ENCODE measurements around the gene RNF5. TPM values are rescaled to one million over a fixed set of nuclear protein-coding genes. Genes with fewer than 3 reads are reported as not detected.

RNF5 gene
- total and polyA plus RNA-seq, 10 of the 15 experiments (the other 5 are each of a cell fraction or from before 2014, with no cell fraction given) = 31.4 to 114 (median 62.8) TPM

DNA sequence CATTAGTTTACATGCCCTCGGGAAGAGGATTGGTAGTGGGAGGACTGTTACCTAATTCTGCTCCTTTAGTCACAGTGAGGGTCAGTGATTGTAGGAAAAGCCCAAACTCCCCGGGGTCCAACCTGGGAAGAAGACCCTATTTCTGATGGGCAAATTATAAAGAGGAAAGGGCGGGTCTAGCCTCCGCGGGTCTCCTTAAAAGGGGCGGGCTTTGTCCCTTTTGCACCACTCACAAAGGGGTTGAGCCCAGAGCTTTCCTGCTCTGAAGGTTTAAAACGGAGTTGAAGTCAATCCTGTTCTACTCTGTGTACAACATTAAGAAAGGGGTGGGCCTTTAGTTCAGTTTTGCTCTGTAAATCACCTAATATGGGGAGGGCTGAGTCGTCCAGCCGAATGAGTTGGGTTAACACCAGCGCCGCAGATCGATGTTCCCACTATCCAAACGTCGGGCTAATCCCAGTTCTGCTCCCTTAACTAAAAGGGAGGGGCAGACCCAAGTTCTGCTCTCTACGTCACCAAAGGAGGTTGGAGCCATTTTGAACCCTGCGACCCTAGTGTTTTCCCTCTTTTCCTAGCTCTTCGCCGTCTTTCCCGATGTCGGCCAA is 920 bp upstream of the RNF5 start (continued):
- TF ChIP-seq SMAD1 (IDR thresholded peaks at IDR 0.05; ENCODE audit: low read depth, partially characterized antibody) (no peak), ZNF622 (IDR thresholded peaks at IDR 0.05) (no peak), POU2F2 (IDR thresholded peaks at IDR 0.05; ENCODE audit: borderline replicate concordance, low read depth, low read length) (no peak; the same call in 2 of the 3 replicates), CBX5 (IDR thresholded peaks at IDR 0.05; ENCODE audit: low read depth) (no peak), EED (IDR thresholded peaks at IDR 0.05; ENCODE audit: low read depth) (peak; percentile 81; the same call in 1 of the 2 replicates), IKZF2 (IDR thresholded peaks at IDR 0.05) (peak; percentile 87 to 90), CBFB (IDR thresholded peaks at IDR 0.05; ENCODE audit: low read depth) (no peak), JUNB (IDR thresholded peaks at IDR 0.05) (no peak), FOXK2 (IDR thresholded peaks at IDR 0.05) (no peak), MYB (IDR thresholded peaks at IDR 0.05; ENCODE audit: borderline replicate concordance, low read depth, low read length) (no peak), TAF1 (IDR thresholded peaks at IDR 0.05; ENCODE audit: borderline replicate concordance, low read depth, low read length) (peak; percentile 46; the same call in 1 of the 2 replicates), RBBP5 (conservative IDR thresholded peaks at IDR 0.05) (no peak), IRF4 (IDR thresholded peaks at IDR 0.05; ENCODE audit: low read depth, low read length) (no peak), RFX5 (IDR thresholded peaks at IDR 0.05; ENCODE audit: low read depth, low read length) (no peak)
- TF ChIP-seq, protein P1, sequence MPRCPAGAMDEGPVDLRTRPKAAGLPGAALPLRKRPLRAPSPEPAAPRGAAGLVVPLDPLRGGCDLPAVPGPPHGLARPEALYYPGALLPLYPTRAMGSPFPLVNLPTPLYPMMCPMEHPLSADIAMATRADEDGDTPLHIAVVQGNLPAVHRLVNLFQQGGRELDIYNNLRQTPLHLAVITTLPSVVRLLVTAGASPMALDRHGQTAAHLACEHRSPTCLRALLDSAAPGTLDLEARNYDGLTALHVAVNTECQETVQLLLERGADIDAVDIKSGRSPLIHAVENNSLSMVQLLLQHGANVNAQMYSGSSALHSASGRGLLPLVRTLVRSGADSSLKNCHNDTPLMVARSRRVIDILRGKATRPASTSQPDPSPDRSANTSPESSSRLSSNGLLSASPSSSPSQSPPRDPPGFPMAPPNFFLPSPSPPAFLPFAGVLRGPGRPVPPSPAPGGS (IDR thresholded peaks at IDR 0.05; ENCODE audit: borderline replicate concordance, insufficient read depth, low read depth, low read length, poor library complexity, severe bottlenecking) = no peak
- TF ChIP-seq, protein P2, sequence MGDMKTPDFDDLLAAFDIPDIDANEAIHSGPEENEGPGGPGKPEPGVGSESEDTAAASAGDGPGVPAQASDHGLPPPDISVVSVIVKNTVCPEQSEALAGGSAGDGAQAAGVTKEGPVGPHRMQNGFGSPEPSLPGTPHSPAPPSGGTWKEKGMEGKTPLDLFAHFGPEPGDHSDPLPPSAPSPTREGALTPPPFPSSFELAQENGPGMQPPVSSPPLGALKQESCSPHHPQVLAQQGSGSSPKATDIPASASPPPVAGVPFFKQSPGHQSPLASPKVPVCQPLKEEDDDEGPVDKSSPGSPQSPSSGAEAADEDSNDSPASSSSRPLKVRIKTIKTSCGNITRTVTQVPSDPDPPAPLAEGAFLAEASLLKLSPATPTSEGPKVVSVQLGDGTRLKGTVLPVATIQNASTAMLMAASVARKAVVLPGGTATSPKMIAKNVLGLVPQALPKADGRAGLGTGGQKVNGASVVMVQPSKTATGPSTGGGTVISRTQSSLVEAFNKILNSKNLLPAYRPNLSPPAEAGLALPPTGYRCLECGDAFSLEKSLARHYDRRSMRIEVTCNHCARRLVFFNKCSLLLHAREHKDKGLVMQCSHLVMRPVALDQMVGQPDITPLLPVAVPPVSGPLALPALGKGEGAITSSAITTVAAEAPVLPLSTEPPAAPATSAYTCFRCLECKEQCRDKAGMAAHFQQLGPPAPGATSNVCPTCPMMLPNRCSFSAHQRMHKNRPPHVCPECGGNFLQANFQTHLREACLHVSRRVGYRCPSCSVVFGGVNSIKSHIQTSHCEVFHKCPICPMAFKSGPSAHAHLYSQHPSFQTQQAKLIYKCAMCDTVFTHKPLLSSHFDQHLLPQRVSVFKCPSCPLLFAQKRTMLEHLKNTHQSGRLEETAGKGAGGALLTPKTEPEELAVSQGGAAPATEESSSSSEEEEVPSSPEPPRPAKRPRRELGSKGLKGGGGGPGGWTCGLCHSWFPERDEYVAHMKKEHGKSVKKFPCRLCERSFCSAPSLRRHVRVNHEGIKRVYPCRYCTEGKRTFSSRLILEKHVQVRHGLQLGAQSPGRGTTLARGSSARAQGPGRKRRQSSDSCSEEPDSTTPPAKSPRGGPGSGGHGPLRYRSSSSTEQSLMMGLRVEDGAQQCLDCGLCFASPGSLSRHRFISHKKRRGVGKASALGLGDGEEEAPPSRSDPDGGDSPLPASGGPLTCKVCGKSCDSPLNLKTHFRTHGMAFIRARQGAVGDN (IDR thresholded peaks at IDR 0.05) = peak; percentile 61
- TF ChIP-seq, protein P3, sequence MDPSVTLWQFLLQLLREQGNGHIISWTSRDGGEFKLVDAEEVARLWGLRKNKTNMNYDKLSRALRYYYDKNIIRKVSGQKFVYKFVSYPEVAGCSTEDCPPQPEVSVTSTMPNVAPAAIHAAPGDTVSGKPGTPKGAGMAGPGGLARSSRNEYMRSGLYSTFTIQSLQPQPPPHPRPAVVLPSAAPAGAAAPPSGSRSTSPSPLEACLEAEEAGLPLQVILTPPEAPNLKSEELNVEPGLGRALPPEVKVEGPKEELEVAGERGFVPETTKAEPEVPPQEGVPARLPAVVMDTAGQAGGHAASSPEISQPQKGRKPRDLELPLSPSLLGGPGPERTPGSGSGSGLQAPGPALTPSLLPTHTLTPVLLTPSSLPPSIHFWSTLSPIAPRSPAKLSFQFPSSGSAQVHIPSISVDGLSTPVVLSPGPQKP (IDR thresholded peaks at IDR 0.05; ENCODE audit: low read depth, low read length) = no peak; the same call in 1 of the 2 replicates

Measured in GM12878 (cell line).